ENCODE data around the gene SLC41A3. TPM values are rescaled to one million over a fixed set of nuclear protein-coding genes. Genes with fewer than 3 reads are reported as not detected.

The SLC41A3 gene
- total RNA-seq, 1 experiment from 2014 or later = 26.9 TPM

DNA sequence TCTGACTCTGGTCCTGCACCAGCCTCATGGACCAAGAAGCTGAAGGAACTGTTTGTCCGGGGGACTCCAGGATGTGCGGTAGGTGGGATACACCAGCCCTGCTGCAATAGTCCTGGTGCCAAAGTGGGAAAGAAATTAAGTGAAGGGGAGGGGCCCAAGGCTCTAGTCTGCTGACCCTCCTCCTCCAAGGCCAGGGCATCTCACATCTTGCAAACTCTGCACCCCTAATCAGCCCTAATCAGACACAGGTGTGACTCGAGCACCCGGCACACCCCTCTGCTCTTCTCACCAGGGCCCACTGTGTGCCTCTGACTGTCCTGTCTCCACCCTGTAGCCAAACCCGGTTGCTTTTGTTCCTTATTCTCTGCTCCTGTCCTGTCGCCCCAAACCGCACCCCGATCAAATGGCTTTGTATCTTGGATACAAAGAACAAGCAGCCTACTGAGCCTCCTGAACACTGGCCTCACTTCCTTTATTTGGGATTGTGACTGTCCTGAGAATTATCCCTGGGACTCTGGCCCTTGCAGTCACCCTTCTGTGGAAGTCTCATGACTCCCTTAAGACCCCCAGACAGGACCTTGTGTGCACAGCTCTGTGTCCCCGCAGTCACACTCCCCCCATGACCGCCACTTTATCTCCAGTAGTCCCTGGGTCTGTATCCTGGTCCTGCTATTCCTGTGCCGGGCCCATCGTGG is 26.7 kb upstream of the SLC41A3 start:
- Histone ChIP-seq H3K9me2 (replicated peaks; ENCODE audit: insufficient read depth, low read length) (no peaks in the 10 kb centered on the region), H3K4me1 (ENCODE audit: low read length) (no peaks in the 10 kb centered on the region), H2AFZ (ENCODE audit: low read length) (no peak overlapping the region), H3K9me3 (ENCODE audit: low read length) (no peaks in the 10 kb centered on the region), H3K27me3 (ENCODE audit: low read length) (no peaks in the 10 kb centered on the region), H3K27ac (ENCODE audit: low read length) (no peak overlapping the region), H3K36me3 (ENCODE audit: insufficient read depth, low read length) (no peaks in the 10 kb centered on the region), H3K9ac (ENCODE audit: low read length) (no peak overlapping the region), H3K4me2 (ENCODE audit: low read depth, low read length, poor library complexity, severe bottlenecking) (no peak overlapping the region), H3K79me2 (ENCODE audit: low read length) (no peaks in the 10 kb centered on the region), H3K4me3 (ENCODE audit: low read length) (no peak overlapping the region), H4K20me1 (ENCODE audit: insufficient read depth, low read depth, low read length) (no peaks in the 10 kb centered on the region)
- DNase-seq = no peak

- no peak overlapping the region for H3K9ac ChIP-seq (ENCODE audit: low read length)
- H3K36me3 ChIP-seq (ENCODE audit: insufficient read depth, low read length) = no peaks in the 10 kb centered on the region
- H3K9me2 ChIP-seq (replicated peaks; ENCODE audit: insufficient read depth, low read length) = no peaks in the 10 kb centered on the region
- no peaks in the 10 kb centered on the region for H4K20me1 ChIP-seq (ENCODE audit: insufficient read depth, low read depth, low read length)
- DNase-seq = no peak
- no peaks in the 10 kb centered on the region for H3K4me1 ChIP-seq (ENCODE audit: low read length)
- H3K9me3 ChIP-seq (ENCODE audit: low read length) = no peaks in the 10 kb centered on the region
- no peak overlapping the region for H2AFZ ChIP-seq (ENCODE audit: low read length)
- H3K4me2 ChIP-seq (ENCODE audit: low read depth, low read length, poor library complexity, severe bottlenecking) = no peak overlapping the region
- H3K27ac ChIP-seq (ENCODE audit: low read length) = no peak overlapping the region
- H3K79me2 ChIP-seq (ENCODE audit: low read length) = no peaks in the 10 kb centered on the region
- H3K4me3 ChIP-seq (ENCODE audit: low read length) = no peak overlapping the region
- H3K27me3 ChIP-seq (ENCODE audit: low read length) = no peaks in the 10 kb centered on the region
These were observed 25.9 kb upstream of the SLC41A3 start for GRCh38 chr3:126109880-126110235.

DNA sequence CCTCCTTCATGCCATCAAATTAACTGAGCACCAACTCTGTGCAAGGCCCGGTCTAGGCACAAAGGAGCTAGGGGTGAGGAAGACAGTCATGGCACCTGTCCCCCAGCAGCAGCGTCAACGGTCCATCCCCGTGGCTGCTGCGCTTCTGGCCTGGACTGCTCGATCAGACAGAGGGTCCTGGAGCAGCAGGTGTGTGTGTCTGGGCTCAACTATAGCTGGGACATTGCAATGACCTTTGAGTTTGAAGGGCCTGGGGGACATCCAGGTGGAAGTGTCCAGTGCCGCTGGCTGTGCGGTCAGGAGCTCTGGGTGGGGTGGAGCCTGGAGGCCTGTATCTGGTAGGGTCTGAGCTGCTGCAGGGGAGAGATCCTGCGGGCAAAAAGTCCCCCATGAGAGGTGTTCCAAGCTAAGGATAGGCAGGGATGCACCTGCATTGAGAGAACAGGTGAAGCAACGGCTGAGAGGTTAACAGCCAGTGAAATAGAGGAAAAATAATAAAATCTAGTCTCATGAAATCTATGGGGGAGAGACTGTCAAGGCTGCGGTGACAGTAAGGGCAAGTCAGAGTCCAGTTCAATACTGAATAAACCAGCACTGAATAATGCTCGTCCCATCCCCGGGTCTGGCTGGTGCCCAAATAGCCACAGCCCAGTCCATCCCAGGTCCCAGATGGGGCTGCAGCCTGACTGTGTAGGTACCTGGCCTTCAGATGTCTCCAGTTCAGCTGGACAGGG is 25.4 kb upstream of the SLC41A3 start:
- H2AFZ ChIP-seq (ENCODE audit: low read length) = no peak overlapping the region
- H3K36me3 ChIP-seq (ENCODE audit: insufficient read depth, low read length) = no peaks in the 10 kb centered on the region
- no peak overlapping the region for H3K4me2 ChIP-seq (ENCODE audit: low read depth, low read length, poor library complexity, severe bottlenecking)
- DNase-seq = no peak
- H3K9ac ChIP-seq (ENCODE audit: low read length) = no peak overlapping the region
- no peaks in the 10 kb centered on the region for H3K9me2 ChIP-seq (replicated peaks; ENCODE audit: insufficient read depth, low read length)
- H3K4me3 ChIP-seq (ENCODE audit: low read length) = no peak overlapping the region
- H3K27me3 ChIP-seq (ENCODE audit: low read length) = no peaks in the 10 kb centered on the region
- no peaks in the 10 kb centered on the region for H4K20me1 ChIP-seq (ENCODE audit: insufficient read depth, low read depth, low read length)
- no peaks in the 10 kb centered on the region for H3K9me3 ChIP-seq (ENCODE audit: low read length)
- no peak overlapping the region for H3K27ac ChIP-seq (ENCODE audit: low read length)
- H3K79me2 ChIP-seq (ENCODE audit: low read length) = no peaks in the 10 kb centered on the region
- no peaks in the 10 kb centered on the region for H3K4me1 ChIP-seq (ENCODE audit: low read length)

- H3K27me3 ChIP-seq (ENCODE audit: low read length) = no peaks in the 10 kb centered on the region
- H3K36me3 ChIP-seq (ENCODE audit: insufficient read depth, low read length) = no peaks in the 10 kb centered on the region
- no peaks in the 10 kb centered on the region for H3K9me2 ChIP-seq (replicated peaks; ENCODE audit: insufficient read depth, low read length)
- H4K20me1 ChIP-seq (ENCODE audit: insufficient read depth, low read depth, low read length) = no peaks in the 10 kb centered on the region
- H3K4me3 ChIP-seq (ENCODE audit: low read length) = no peak overlapping the region
- no peak for DNase-seq
- no peaks in the 10 kb centered on the region for H3K79me2 ChIP-seq (ENCODE audit: low read length)
- no peaks in the 10 kb centered on the region for H3K9me3 ChIP-seq (ENCODE audit: low read length)
- no peak overlapping the region for H2AFZ ChIP-seq (ENCODE audit: low read length)
- H3K27ac ChIP-seq (ENCODE audit: low read length) = no peak overlapping the region
- no peaks in the 10 kb centered on the region for H3K4me1 ChIP-seq (ENCODE audit: low read length)
- H3K4me2 ChIP-seq (ENCODE audit: low read depth, low read length, poor library complexity, severe bottlenecking) = no peak overlapping the region
- no peak overlapping the region for H3K9ac ChIP-seq (ENCODE audit: low read length)
These were observed 24.7 kb upstream of the SLC41A3 start for GRCh38 chr3:126108676-126109050.

- Histone ChIP-seq H3K27ac (ENCODE audit: low read length) (no peak overlapping the region), H3K9ac (ENCODE audit: low read length) (no peak overlapping the region), H3K27me3 (ENCODE audit: low read length) (no peaks in the 10 kb centered on the region), H3K36me3 (ENCODE audit: insufficient read depth, low read length) (no peaks in the 10 kb centered on the region), H4K20me1 (ENCODE audit: insufficient read depth, low read depth, low read length) (no peaks in the 10 kb centered on the region), H3K9me2 (replicated peaks; ENCODE audit: insufficient read depth, low read length) (no peaks in the 10 kb centered on the region), H3K4me1 (ENCODE audit: low read length) (no peaks in the 10 kb centered on the region), H2AFZ (ENCODE audit: low read length) (no peak overlapping the region), H3K4me2 (ENCODE audit: low read depth, low read length, poor library complexity, severe bottlenecking) (no peak overlapping the region), H3K9me3 (ENCODE audit: low read length) (no peaks in the 10 kb centered on the region), H3K4me3 (ENCODE audit: low read length) (no peak overlapping the region), H3K79me2 (ENCODE audit: low read length) (no peaks in the 10 kb centered on the region)
- no peak for DNase-seq
These were observed 24.2 kb upstream of the SLC41A3 start for GRCh38 chr3:126107957-126108675.

GRCh38 chr3:126107203-126107939 is 23.4 kb upstream of the SLC41A3 start:
- H3K9ac ChIP-seq (ENCODE audit: low read length) = no peak overlapping the region
- H3K79me2 ChIP-seq (ENCODE audit: low read length) = no peaks in the 10 kb centered on the region
- no peaks in the 10 kb centered on the region for H3K9me2 ChIP-seq (replicated peaks; ENCODE audit: insufficient read depth, low read length)
- H3K4me3 ChIP-seq (ENCODE audit: low read length) = no peak overlapping the region
- no peaks in the 10 kb centered on the region for H3K27me3 ChIP-seq (ENCODE audit: low read length)
- H3K27ac ChIP-seq (ENCODE audit: low read length) = no peak overlapping the region
- H2AFZ ChIP-seq (ENCODE audit: low read length) = no peak overlapping the region
- no peak for DNase-seq
- no peaks in the 10 kb centered on the region for H3K4me1 ChIP-seq (ENCODE audit: low read length)
- H3K9me3 ChIP-seq (ENCODE audit: low read length) = no peaks in the 10 kb centered on the region
- H3K4me2 ChIP-seq (ENCODE audit: low read depth, low read length, poor library complexity, severe bottlenecking) = no peak overlapping the region
- no peaks in the 10 kb centered on the region for H4K20me1 ChIP-seq (ENCODE audit: insufficient read depth, low read depth, low read length)
- H3K36me3 ChIP-seq (ENCODE audit: insufficient read depth, low read length) = no peaks in the 10 kb centered on the region

GRCh38 chr3:126106336-126107202 is 22.6 kb upstream of the SLC41A3 start:
- no peak for DNase-seq
- Histone ChIP-seq H3K4me3 (ENCODE audit: low read length) (no peak overlapping the region), H3K9me2 (replicated peaks; ENCODE audit: insufficient read depth, low read length) (no peaks in the 10 kb centered on the region), H2AFZ (ENCODE audit: low read length) (no peak overlapping the region), H3K9me3 (ENCODE audit: low read length) (no peaks in the 10 kb centered on the region), H4K20me1 (ENCODE audit: insufficient read depth, low read depth, low read length) (no peaks in the 10 kb centered on the region), H3K27ac (ENCODE audit: low read length) (no peak overlapping the region), H3K79me2 (ENCODE audit: low read length) (no peaks in the 10 kb centered on the region), H3K9ac (ENCODE audit: low read length) (no peak overlapping the region), H3K36me3 (ENCODE audit: insufficient read depth, low read length) (no peaks in the 10 kb centered on the region), H3K27me3 (ENCODE audit: low read length) (no peaks in the 10 kb centered on the region), H3K4me2 (ENCODE audit: low read depth, low read length, poor library complexity, severe bottlenecking) (no peak overlapping the region), H3K4me1 (ENCODE audit: low read length) (no peaks in the 10 kb centered on the region)
